Neural cell (in vitro differentiated cells): ENCODE data around the gene NTRK2. TPM values are rescaled to one million over a fixed set of nuclear protein-coding genes. Genes with fewer than 3 reads are reported as not detected.

Source experiments
- H2AFZ ChIP-seq: fragments of 200-600, 300-800 bp; sonication (generic), shearing (Covaris generic); 2 replicates; pipeline ENCODE4 v1.6.0; 2014; ENCODE audit warnings: low read depth, mild to moderate bottlenecking, antibody characterized with exemption, low read length, moderate library complexity
- H3F3A ChIP-seq: fragments of 200-600 bp; shearing (Covaris generic); 2 replicates; pipeline ENCODE4 v1.6.1; 2016; ENCODE audit warnings: mild to moderate bottlenecking, moderate library complexity, mixed read lengths, antibody characterized with exemption, low read length; ENCODE audit not compliant: insufficient read depth, poor library complexity, severe bottlenecking
- H3K27ac ChIP-seq: fragments of 200-600, 300-800 bp; sonication (generic), shearing (Covaris generic); 2 replicates; pipeline ENCODE4 v1.5.1; 2014; ENCODE audit warnings: mild to moderate bottlenecking, low read length, moderate library complexity
- H3K27me3 ChIP-seq: fragments of 300-800, 200-600 bp; sonication (generic), shearing (Covaris generic); 2 replicates; pipeline ENCODE4 v1.6.0; 2014; ENCODE audit warnings: mild to moderate bottlenecking, low read depth, low read length, moderate library complexity; ENCODE audit not compliant: insufficient read depth
- H3K36me3 ChIP-seq: fragments of 300-800, 200-600 bp; sonication (generic), shearing (Covaris generic); 2 replicates; pipeline ENCODE4 v1.5.1; 2014; ENCODE audit warnings: mild to moderate bottlenecking, antibody characterized with exemption, low read length, moderate library complexity; ENCODE audit not compliant: insufficient read depth
- H3K4me2 ChIP-seq: fragments of 300-800, 200-600 bp; sonication (generic), shearing (Covaris generic); 2 replicates; pipeline ENCODE4 v1.6.0; 2014; ENCODE audit warnings: mild to moderate bottlenecking, low read length
- H3K4me3 ChIP-seq: fragments of 300-800, 200-600 bp; sonication (generic), shearing (Covaris generic); 2 replicates; pipeline ENCODE4 v1.5.1; 2014; ENCODE audit warnings: mild to moderate bottlenecking, low read length, moderate library complexity
- H3K79me2 ChIP-seq: fragments of 200-600 bp; shearing (Covaris generic); replicated peaks from 2 replicates; pipeline ENCODE4 v1.6.0; 2014; ENCODE audit warnings: mild to moderate bottlenecking, low read length, moderate library complexity; ENCODE audit not compliant: insufficient read depth
- H3K9ac ChIP-seq: fragments of 300-800, 200-600 bp; sonication (generic), shearing (Covaris generic); 2 replicates; pipeline ENCODE4 v1.6.1; 2016; ENCODE audit warnings: mild to moderate bottlenecking, low read length, mixed read lengths
- H3K9me2 ChIP-seq: fragments of 200-600 bp; shearing (Covaris generic); 2 replicates; pipeline ENCODE4 v1.6.1; 2016; ENCODE audit warnings: mild to moderate bottlenecking, low read length, mixed read lengths; ENCODE audit not compliant: insufficient read depth
- H3K9me3 ChIP-seq: fragments of 200-600, 300-800 bp; sonication (generic), shearing (Covaris generic); 2 replicates; pipeline ENCODE4 v1.6.1; 2016; ENCODE audit warnings: mild to moderate bottlenecking, mixed run types, low read length, moderate library complexity, mixed read lengths
- H4K20me1 ChIP-seq: fragments of 200-600 bp; shearing (Covaris generic); 2 replicates; pipeline ENCODE4 v1.6.1; 2016; ENCODE audit warnings: mild to moderate bottlenecking, mixed run types; ENCODE audit not compliant: insufficient read depth
- EP300 ChIP-seq: fragments of 450-650 bp; conservative IDR thresholded peaks from 2 replicates; pipeline ENCODE4 v1.6.1; 2014; ENCODE audit warnings: antibody characterized with exemption, mild to moderate bottlenecking, moderate library complexity; ENCODE audit not compliant: poor library complexity, severe bottlenecking
- EZH2 ChIP-seq: fragments of 200-600, 300-800 bp; shearing (Covaris generic), sonication (generic); IDR thresholded peaks from 2 replicates; pipeline ENCODE4 v1.6.1; 2014; ENCODE audit warnings: antibody characterized with exemption, low read length, borderline replicate concordance, mild to moderate bottlenecking; ENCODE audit not compliant: insufficient read depth, poor library complexity, severe bottlenecking
- MXI1 ChIP-seq: fragments of 450-650 bp; conservative IDR thresholded peaks from 2 replicates; pipeline ENCODE4 v1.6.1; 2014; ENCODE audit warnings: antibody characterized with exemption, mild to moderate bottlenecking; ENCODE audit not compliant: poor library complexity, severe bottlenecking
- POLR2AphosphoS5 ChIP-seq: IDR thresholded peaks from 2 replicates; pipeline ENCODE4 v1.6.1; 2012
- RAD21 ChIP-seq: fragments of 450-650 bp; conservative IDR thresholded peaks from 2 replicates; pipeline ENCODE4 v1.6.1; 2014; ENCODE audit warnings: antibody characterized with exemption, mild to moderate bottlenecking, moderate library complexity
- SMC3 ChIP-seq: fragments of 450-650 bp; conservative IDR thresholded peaks from 2 replicates; pipeline ENCODE4 v1.6.1; 2014; ENCODE audit warnings: antibody characterized with exemption, mild to moderate bottlenecking, moderate library complexity; ENCODE audit not compliant: poor library complexity
- TAF1 ChIP-seq: IDR thresholded peaks from 2 replicates; pipeline ENCODE4 v1.6.1; 2012; ENCODE audit warnings: low read depth
- polyA plus RNA-seq: library from polyadenylated mRNA; depleted of rRNA; stranded (reverse); fragments of >200 nt; gene quantifications from 2 replicates; pipeline ENCODE4 v1.2.3, GENCODE V29; 2014
- TF ChIP-seq, protein P1 (sequence below): fragments of 450-650 bp; IDR thresholded peaks from 2 replicates; pipeline ENCODE4 v1.5.1; 2014; ENCODE audit warnings: antibody characterized with exemption, mild to moderate bottlenecking, moderate library complexity; ENCODE audit not compliant: poor library complexity, severe bottlenecking
- TF ChIP-seq, protein P2 (sequence below): IDR thresholded peaks from 2 replicates; pipeline ENCODE4 v1.6.1; 2012; ENCODE audit warnings: borderline replicate concordance

Gene NTRK2
- polyA plus RNA-seq, 1 donor from 2014 or later = 14.2 TPM

DNA sequence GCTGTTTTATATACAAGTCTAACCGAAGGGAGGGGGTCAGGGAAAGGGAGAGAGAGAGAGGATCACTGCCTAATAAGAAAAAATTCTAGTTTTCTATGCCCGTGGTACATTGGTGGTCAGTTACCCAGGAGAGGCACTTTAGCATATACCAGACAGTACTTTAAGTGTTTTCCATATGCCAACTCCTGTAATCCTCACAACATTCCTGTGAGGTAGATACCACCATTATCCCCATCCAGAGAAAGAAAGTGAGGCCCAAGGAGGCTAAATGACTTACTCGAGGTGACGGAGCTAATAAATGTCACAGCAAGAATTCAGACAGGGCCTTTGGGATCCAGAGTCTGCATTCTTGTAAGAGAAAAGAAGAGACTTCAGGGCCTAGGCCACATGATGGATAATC is 161.8 kb downstream of the NTRK2 start:
- no peak overlapping the region for H3K4me2 ChIP-seq
- H4K20me1 ChIP-seq = no peaks in the 10 kb centered on the region
- H3K27ac ChIP-seq = no peak overlapping the region
- no peak overlapping the region for H3K4me3 ChIP-seq
- H3K9me2 ChIP-seq = no peaks in the 10 kb centered on the region
- H3K9me3 ChIP-seq = no peaks in the 10 kb centered on the region
- no peaks in the 10 kb centered on the region for H3K27me3 ChIP-seq
- H3K9ac ChIP-seq = no peak overlapping the region
- no peaks in the 10 kb centered on the region for H3F3A ChIP-seq
- H3K36me3 ChIP-seq = no peaks in the 10 kb centered on the region
- no peak for TF ChIP-seq EP300
- no peak for TF ChIP-seq TAF1
- TF ChIP-seq, protein P1, sequence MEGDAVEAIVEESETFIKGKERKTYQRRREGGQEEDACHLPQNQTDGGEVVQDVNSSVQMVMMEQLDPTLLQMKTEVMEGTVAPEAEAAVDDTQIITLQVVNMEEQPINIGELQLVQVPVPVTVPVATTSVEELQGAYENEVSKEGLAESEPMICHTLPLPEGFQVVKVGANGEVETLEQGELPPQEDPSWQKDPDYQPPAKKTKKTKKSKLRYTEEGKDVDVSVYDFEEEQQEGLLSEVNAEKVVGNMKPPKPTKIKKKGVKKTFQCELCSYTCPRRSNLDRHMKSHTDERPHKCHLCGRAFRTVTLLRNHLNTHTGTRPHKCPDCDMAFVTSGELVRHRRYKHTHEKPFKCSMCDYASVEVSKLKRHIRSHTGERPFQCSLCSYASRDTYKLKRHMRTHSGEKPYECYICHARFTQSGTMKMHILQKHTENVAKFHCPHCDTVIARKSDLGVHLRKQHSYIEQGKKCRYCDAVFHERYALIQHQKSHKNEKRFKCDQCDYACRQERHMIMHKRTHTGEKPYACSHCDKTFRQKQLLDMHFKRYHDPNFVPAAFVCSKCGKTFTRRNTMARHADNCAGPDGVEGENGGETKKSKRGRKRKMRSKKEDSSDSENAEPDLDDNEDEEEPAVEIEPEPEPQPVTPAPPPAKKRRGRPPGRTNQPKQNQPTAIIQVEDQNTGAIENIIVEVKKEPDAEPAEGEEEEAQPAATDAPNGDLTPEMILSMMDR = no peak
- no peak for TF ChIP-seq EZH2
- TF ChIP-seq POLR2AphosphoS5 = no peak
- no peak for TF ChIP-seq MXI1
- TF ChIP-seq, protein P2, sequence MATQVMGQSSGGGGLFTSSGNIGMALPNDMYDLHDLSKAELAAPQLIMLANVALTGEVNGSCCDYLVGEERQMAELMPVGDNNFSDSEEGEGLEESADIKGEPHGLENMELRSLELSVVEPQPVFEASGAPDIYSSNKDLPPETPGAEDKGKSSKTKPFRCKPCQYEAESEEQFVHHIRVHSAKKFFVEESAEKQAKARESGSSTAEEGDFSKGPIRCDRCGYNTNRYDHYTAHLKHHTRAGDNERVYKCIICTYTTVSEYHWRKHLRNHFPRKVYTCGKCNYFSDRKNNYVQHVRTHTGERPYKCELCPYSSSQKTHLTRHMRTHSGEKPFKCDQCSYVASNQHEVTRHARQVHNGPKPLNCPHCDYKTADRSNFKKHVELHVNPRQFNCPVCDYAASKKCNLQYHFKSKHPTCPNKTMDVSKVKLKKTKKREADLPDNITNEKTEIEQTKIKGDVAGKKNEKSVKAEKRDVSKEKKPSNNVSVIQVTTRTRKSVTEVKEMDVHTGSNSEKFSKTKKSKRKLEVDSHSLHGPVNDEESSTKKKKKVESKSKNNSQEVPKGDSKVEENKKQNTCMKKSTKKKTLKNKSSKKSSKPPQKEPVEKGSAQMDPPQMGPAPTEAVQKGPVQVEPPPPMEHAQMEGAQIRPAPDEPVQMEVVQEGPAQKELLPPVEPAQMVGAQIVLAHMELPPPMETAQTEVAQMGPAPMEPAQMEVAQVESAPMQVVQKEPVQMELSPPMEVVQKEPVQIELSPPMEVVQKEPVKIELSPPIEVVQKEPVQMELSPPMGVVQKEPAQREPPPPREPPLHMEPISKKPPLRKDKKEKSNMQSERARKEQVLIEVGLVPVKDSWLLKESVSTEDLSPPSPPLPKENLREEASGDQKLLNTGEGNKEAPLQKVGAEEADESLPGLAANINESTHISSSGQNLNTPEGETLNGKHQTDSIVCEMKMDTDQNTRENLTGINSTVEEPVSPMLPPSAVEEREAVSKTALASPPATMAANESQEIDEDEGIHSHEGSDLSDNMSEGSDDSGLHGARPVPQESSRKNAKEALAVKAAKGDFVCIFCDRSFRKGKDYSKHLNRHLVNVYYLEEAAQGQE = no peak
- TF ChIP-seq SMC3 = no peak
- no peak for TF ChIP-seq RAD21
- no peak overlapping the region for H2AFZ ChIP-seq
- no peaks in the 10 kb centered on the region for H3K79me2 ChIP-seq

GRCh38 chr9:84832453-84832852 is 162.9 kb downstream of the NTRK2 start:
- Histone ChIP-seq H3K27ac (no peak overlapping the region), H3K27me3 (no peaks in the 10 kb centered on the region), H3K4me2 (no peak overlapping the region), H3K4me3 (no peak overlapping the region), H2AFZ (no peak overlapping the region), H3K36me3 (no peaks in the 10 kb centered on the region), H3K9me2 (no peaks in the 10 kb centered on the region), H3K79me2 (no peaks in the 10 kb centered on the region), H3K9me3 (no peaks in the 10 kb centered on the region), H3K9ac (no peak overlapping the region), H3F3A (no peaks in the 10 kb centered on the region), H4K20me1 (no peaks in the 10 kb centered on the region)
- TF ChIP-seq, protein P2 = no peak
- TF ChIP-seq SMC3 (no peak), RAD21 (no peak), POLR2AphosphoS5 (no peak), MXI1 (no peak), EP300 (no peak), TAF1 (no peak), EZH2 (no peak)
- TF ChIP-seq, protein P1 = no peak
